GM12878 (cell line): Measurements from ENCODE around the gene LRR1. TPM values are rescaled to one million over a fixed set of nuclear protein-coding genes. Genes with fewer than 3 reads are reported as not detected.

Experiments used
- ATAC-seq: fragments of 200-7000 bp; cut with Tn5 transposase; 3 replicates; pipeline ENCODE4 v1.9.1; 2020; ENCODE audit warnings: mild to moderate bottlenecking, moderate library complexity
- BruUV-seq: library from RNA; stranded (reverse); fragments of 400-500 nt; replicated peaks from 2 replicates; lab custom pipeline; 2021; lab: Mats Ljungman, UMichigan
- CTCF ChIA-PET: fragments of 300-600 bp; sonication (Branson Sonifier 250); formaldehyde crosslinking; extraction: SDS; loops from one replicate; lab custom pipeline; 2021; ENCODE audit warnings: inconsistent platforms; lab: Yijun Ruan, JAX
- POLR2A ChIA-PET: fragments of 350-600 bp; formaldehyde crosslinking; extraction: SDS; loops from one replicate; lab custom pipeline; 2021; ENCODE audit warnings: inconsistent platforms; lab: Charles Lee
- RAD21 ChIA-PET: fragments of 300-600 bp; sonication (Branson Sonifier 250); formaldehyde crosslinking; loops from one replicate; lab custom pipeline; 2023; ENCODE audit warnings: antibody characterized with exemption; ENCODE audit not compliant: unreplicated experiment; lab: Charles Lee
- SMC1A ChIA-PET: fragments of 300-600 bp; sonication (Branson Sonifier 250); formaldehyde crosslinking; loops from one replicate; lab custom pipeline; 2023; ENCODE audit not compliant: unreplicated experiment, uncharacterized antibody; lab: Charles Lee
- DNase-seq: peaks from one replicate; pipeline ENCODE4 v3.0.0-alpha.2; 2011; ENCODE audit warnings: low read depth, low spot score
- FAIRE-seq: peaks from 3 replicates; lab custom pipeline; 2011; peaks lifted over from hg19 to GRCh38; lab: Jason Lieb, UNC
- H2AFZ ChIP-seq: 2 replicates; pipeline ENCODE4 v1.6.0; 2011; ENCODE audit warnings: low read depth, low read length, control low read depth; ENCODE audit not compliant: control insufficient read depth
- H3K27ac ChIP-seq: 2 replicates; pipeline ENCODE4 v1.5.1; 2011; ENCODE audit warnings: control low read depth; ENCODE audit not compliant: control insufficient read depth, insufficient read depth
- H3K27me3 ChIP-seq, 2 experiments: replicated peaks in 1 of 2; 2 replicates each; pipeline versions ENCODE4 v1.6.0 to v1.6.1; 2011; ENCODE audit warnings: low read length in 1 of 2; ENCODE audit not compliant: control insufficient read depth in 2 of 2, insufficient read depth in 2 of 2
- H3K36me3 ChIP-seq, 2 experiments: 2 replicates each; pipeline ENCODE4 v1.5.1; 2011; ENCODE audit warnings: low read length in 1 of 2; ENCODE audit not compliant: control insufficient read depth in 2 of 2, insufficient read depth in 2 of 2
- H3K4me1 ChIP-seq: 2 replicates; pipeline ENCODE4 v1.6.1; 2011; ENCODE audit warnings: mild to moderate bottlenecking, low read length, moderate library complexity, mixed read lengths; ENCODE audit not compliant: control insufficient read depth, insufficient read depth
- H3K4me2 ChIP-seq: 2 replicates; pipeline ENCODE4 v1.6.0; 2011; ENCODE audit warnings: control low read depth; ENCODE audit not compliant: control insufficient read depth, insufficient read depth
- H3K4me3 ChIP-seq: fragments of 200-600 bp; sonication (generic); 2 replicates; pipeline ENCODE4 v1.5.1; 2016
- H3K79me2 ChIP-seq: 2 replicates; pipeline ENCODE4 v1.6.0; 2011; ENCODE audit warnings: low read length; ENCODE audit not compliant: control insufficient read depth, insufficient read depth
- H3K9ac ChIP-seq: 2 replicates; pipeline ENCODE4 v1.8.0; 2011; ENCODE audit warnings: low read length, control low read depth, mixed read lengths; ENCODE audit not compliant: control insufficient read depth, insufficient read depth
- H3K9me3 ChIP-seq: replicated peaks from 3 replicates; pipeline ENCODE4 v1.5.1; 2011; ENCODE audit warnings: mild to moderate bottlenecking, low read length; ENCODE audit not compliant: control insufficient read depth, insufficient read depth
- H4K20me1 ChIP-seq: 2 replicates; pipeline ENCODE4 v1.6.0; 2011; ENCODE audit not compliant: control insufficient read depth, insufficient read depth
- ASH2L ChIP-seq: fragments of 300-600, 200-600 bp; sonication (generic); IDR thresholded peaks from 2 replicates; pipeline ENCODE4 v1.6.1; 2017; ENCODE audit warnings: low read depth, mild to moderate bottlenecking, borderline replicate concordance
- CBFB ChIP-seq: IDR thresholded peaks from 2 replicates; pipeline ENCODE4 v1.6.1; 2016; ENCODE audit warnings: antibody characterized with exemption, low read depth
- CEBPZ ChIP-seq: fragments of 150-350 bp; IDR thresholded peaks from 2 replicates; pipeline ENCODE4 v1.6.1; 2016; ENCODE audit warnings: low read depth, low read length
- PAX8 ChIP-seq: fragments of 450-650 bp; IDR thresholded peaks from 2 replicates; pipeline ENCODE4 v1.6.1; 2017; ENCODE audit warnings: mild to moderate bottlenecking, moderate library complexity
- RAD21 ChIP-seq: IDR thresholded peaks from 2 replicates; pipeline ENCODE4 v1.6.1; 2011; ENCODE audit warnings: mild to moderate bottlenecking, low read depth, low read length, moderate library complexity; ENCODE audit not compliant: insufficient read depth
- ZBTB33 ChIP-seq: fragments of 450-650 bp; IDR thresholded peaks from 2 replicates; pipeline ENCODE4 v1.6.1; 2017; ENCODE audit warnings: mild to moderate bottlenecking
- ZZZ3 ChIP-seq: IDR thresholded peaks from 2 replicates; pipeline ENCODE4 v1.6.1; 2011; ENCODE audit warnings: low read depth; ENCODE audit not compliant: control insufficient read depth, insufficient read length
- WGBS: methylation state at CpG from one replicate; pipeline ENCODE4 v1.1.6; 2016; ENCODE audit warnings: low lambda C conversion rate; ENCODE audit not compliant: insufficient replicate concordance, insufficient coverage; ENCODE audit errors: missing lambda C conversion rate; 5-methylcytosine and 5-hydroxymethylcytosine counted together
- in situ Hi-C: fragments of 300-500 bp; cut with MboI; formaldehyde crosslinking; loops from 9 replicates; pipeline ENCODE4 v1.14.3; 2018; ENCODE audit warnings: mixed read lengths
- intact Hi-C: fragments of 100-400 bp; cut with micrococcal nuclease; formaldehyde crosslinking; loops from one replicate; pipeline ENCODE4 v1.14.2; 2022; ENCODE audit not compliant: unreplicated experiment
- polyA plus RNA-seq, 11 experiments: library from polyadenylated mRNA; depleted of rRNA in 4 of 11; unstranded in 6 of 11; stranded (reverse) in 5 of 11; fragments of >200 nt; fragmentation: Nextera tagmentation in 4 of 11; fragmentation: Illumina TruSeq in 1 of 11; extraction: Ambion mirVana in 4 of 11; extraction: Trizol in 1 of 11; gene quantifications; 1 replicate in 1 of 11; 2 replicates in 10 of 11; pipeline versions ENCODE4 v1.2.1 to v1.2.3, GENCODE V29; 2011 to 2016; ENCODE audit warnings: inconsistent platforms in 2 of 11, missing spikeins in 2 of 11, low read depth in 1 of 11
- total RNA-seq, 4 experiments: library from RNA; depleted of rRNA in 3 of 4; stranded (reverse); fragments of >200 nt in 3 of 4; fragmentation: Illumina TruSeq in 1 of 4; extraction: Trizol in 1 of 4; gene quantifications; 2 replicates each; pipeline versions ENCODE4 v1.2.1 to v1.2.3, GENCODE V29; 2013 to 2021

Gene LRR1
- total and polyA plus RNA-seq, 10 of the 15 experiments (the other 5 are each of a cell fraction or from before 2014, with no cell fraction given), result 36.9 to 110 (median 53.1) TPM

DNA sequence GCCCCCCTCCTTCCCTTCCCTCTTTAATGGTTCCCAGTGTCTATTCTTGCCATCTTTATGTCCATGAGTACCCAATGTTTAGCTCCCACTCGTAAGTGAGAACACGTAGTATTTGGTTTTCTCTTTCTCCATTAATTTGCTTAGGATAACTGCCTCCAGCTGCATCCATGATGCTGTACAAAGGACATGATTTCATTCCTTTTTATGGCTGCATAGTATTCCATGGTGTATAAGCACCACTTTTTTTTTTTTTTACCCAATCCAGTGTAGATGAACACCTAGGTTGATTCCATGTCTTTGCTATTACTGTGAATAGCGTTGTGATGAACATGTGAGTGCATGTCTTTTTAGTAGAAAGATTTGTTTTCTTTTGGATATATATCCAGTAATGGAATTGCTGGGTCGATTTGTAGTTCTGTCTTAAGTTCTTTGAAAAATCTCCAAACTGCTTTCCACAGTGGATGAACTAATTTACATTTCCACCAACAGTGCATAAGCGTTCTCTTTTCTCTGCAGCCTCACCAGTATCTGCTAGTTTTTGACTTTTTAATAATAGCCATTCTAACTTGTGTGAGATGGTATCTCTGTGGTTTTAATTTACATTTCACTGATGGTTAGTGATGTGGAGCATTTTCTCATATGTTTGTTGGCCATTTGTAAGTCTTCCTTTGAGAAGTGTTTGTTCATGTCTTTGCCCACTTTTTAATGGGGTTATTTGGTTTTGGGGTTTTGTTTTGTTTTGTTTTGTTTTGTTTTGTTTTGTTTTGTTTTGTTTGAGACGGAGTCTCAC lies 38.6 kb upstream of the LRR1 start:
- ChIA-PET POLR2A (interaction anchor here (0.6 kb wide), 1 partner anchor 162 kb away, joined by 7 read pairs; no protein-coding TSS in a partner anchor), RAD21 (no interaction called here), CTCF (no interaction called here), SMC1A (interaction anchor here (0.6 kb wide), 1 partner anchor 103 kb away, joined by 3 read pairs; no protein-coding TSS in a partner anchor)
- Histone ChIP-seq H3K9ac (no peak overlapping the region), H3K79me2 (no peaks in the 10 kb centered on the region), H3K4me1 (no peaks in the 10 kb centered on the region), H3K4me3 (no peak overlapping the region), H3K9me3 (no peaks in the 10 kb centered on the region; the same call in 2 of the 3 replicates), H4K20me1 (no peaks in the 10 kb centered on the region), H3K27ac (no peak overlapping the region), H2AFZ (no peak overlapping the region), H3K27me3 (no peaks in the 10 kb centered on the region), H3K36me3 (no peaks in the 10 kb centered on the region), H3K4me2 (no peak overlapping the region)
- no peak for FAIRE-seq
- DNase-seq, result no peak
- no TSS peak for BruUV-seq
- TF ChIP-seq RAD21, result no peak
- no peak for TF ChIP-seq CEBPZ
- no peak for TF ChIP-seq ZBTB33
- no peak for TF ChIP-seq ASH2L
- no peak for TF ChIP-seq ZZZ3
- TF ChIP-seq CBFB, result no peak
- no peak for TF ChIP-seq PAX8
- no peak for ATAC-seq
- intact Hi-C loops (no loop called here), in situ Hi-C loops (no loop called here)
- whole genome bisulfite sequencing, result 44% methylated on average over 6 of the region's 6 CpGs
